BJ (cell line): ENCODE data around the gene RHBDL1. TPM values are rescaled to one million over a fixed set of nuclear protein-coding genes. Genes with fewer than 3 reads are reported as not detected.

ENCODE experiments used
- CTCF ChIA-PET: fragments of 350-600 bp; formaldehyde crosslinking; extraction: SDS; loops from one replicate; lab custom pipeline; 2021; ENCODE audit warnings: antibody characterized with exemption, inconsistent platforms; lab: Yijun Ruan, JAX
- POLR2A ChIA-PET: fragments of 300-600 bp; sonication (Branson Sonifier 250); formaldehyde crosslinking; extraction: SDS; loops from one replicate; lab custom pipeline; 2021; ENCODE audit warnings: antibody characterized with exemption; lab: Charles Lee
- DNase-seq: peaks from one replicate; pipeline ENCODE4 v3.0.0-alpha.2; 2011; ENCODE audit warnings: low read depth
- H3K27me3 ChIP-seq: 2 replicates; pipeline ENCODE4 v1.6.0; 2011; ENCODE audit warnings: low read length; ENCODE audit not compliant: control insufficient read depth, insufficient read depth
- H3K36me3 ChIP-seq: 2 replicates; pipeline ENCODE4 v1.5.1; 2011; ENCODE audit warnings: low read length; ENCODE audit not compliant: control insufficient read depth, insufficient read depth
- H3K4me3 ChIP-seq: 2 replicates; pipeline ENCODE4 v1.5.1; 2011; ENCODE audit warnings: low read depth, mild to moderate bottlenecking, control low read depth, low read length
- CTCF ChIP-seq: IDR thresholded peaks from 2 replicates; pipeline ENCODE4 v1.5.1; 2011; ENCODE audit warnings: low read depth, mild to moderate bottlenecking, control low read depth, inconsistent platforms, low read length, moderate library complexity; ENCODE audit not compliant: insufficient read depth
- polyA plus RNA-seq: library from polyadenylated mRNA; depleted of rRNA; stranded (reverse); fragments of >200 nt; gene quantifications from 2 replicates; pipeline ENCODE4 v1.2.3, GENCODE V29; 2011

RHBDL1 gene
- polyA plus RNA-seq, 1 experiment: 1.3 TPM

GRCh38 chr16:704047-704446 is 28.6 kb downstream of the RHBDL1 start:
- no peak for DNase-seq
- no peak for TF ChIP-seq CTCF
- ChIA-PET POLR2A (interaction anchor here (0.6 kb wide), 1 partner anchor 52 kb away, joined by 3 read pairs; no protein-coding TSS in a partner anchor), CTCF (interaction anchor here (0.6 to 4.2 kb wide), 3 partner anchors 8 to 306 kb away, joined by 3 to 13 read pairs (median 8); no protein-coding TSS in a partner anchor)
- no peak overlapping the region for H3K4me3 ChIP-seq
- H3K36me3 ChIP-seq: no peaks in the 10 kb centered on the region
- H3K27me3 ChIP-seq: peaks cover 43% of the 10 kb centered on the region

GRCh38 chr16:704552-705380 is 29.3 kb downstream of the RHBDL1 start:
- no peak for DNase-seq
- peak overlapping the region; percentile 11; the same call in 1 of the 2 replicates for H3K4me3 ChIP-seq
- ChIA-PET POLR2A (no interaction called here), CTCF (interaction anchor here (0.6 to 4.2 kb wide), 2 partner anchors 81 to 307 kb away, joined by 3 to 13 read pairs; no protein-coding TSS in a partner anchor)
- no peaks in the 10 kb centered on the region for H3K36me3 ChIP-seq
- peaks cover 40% of the 10 kb centered on the region for H3K27me3 ChIP-seq
- no peak for TF ChIP-seq CTCF

GRCh38 chr16:705431-706188 is 30.1 kb downstream of the RHBDL1 start, which contains the start of gene FBXL16:
Gene FBXL16 (minus strand): TSS chr16:705801. CDS start chr16:697405, 8,396 bp downstream.
- no peak for TF ChIP-seq CTCF
- peaks cover 40% of the 10 kb centered on the region for H3K27me3 ChIP-seq
- no peaks in the 10 kb centered on the region for H3K36me3 ChIP-seq
- peak within 1 kb of the TSS; percentile 23 for H3K4me3 ChIP-seq
- DNase-seq: no peak
- CTCF ChIA-PET: interaction anchor here (4.2 kb wide), 1 partner anchor 80 kb away, joined by 13 read pairs; no protein-coding TSS in a partner anchor
- POLR2A ChIA-PET: no interaction called here

GRCh38 chr16:706189-707061 is 31.0 kb downstream of the RHBDL1 start:
- CTCF ChIA-PET: interaction anchor here (0.8 to 5.2 kb wide), 3 partner anchors 9 to 349 kb away, joined by 4 to 47 read pairs (median 8); no protein-coding TSS in a partner anchor
- Histone ChIP-seq H3K36me3 (no peaks in the 10 kb centered on the region), H3K27me3 (peaks cover 37% of the 10 kb centered on the region), H3K4me3 (peak overlapping the region; percentile 5; the same call in 1 of the 2 replicates)
- POLR2A ChIA-PET: no interaction called here
- TF ChIP-seq CTCF: no peak
- no peak for DNase-seq
